ENCODE data around the gene SLC24A3.

Gene SLC24A3

GRCh38 chr20:19407736-19408135, 195.3 kb downstream of the SLC24A3 start:
- Histone ChIP-seq H3K36me3 (ENCODE audit: control insufficient read depth, insufficient read depth, low read length) (no peaks in the 10 kb centered on the region), H3K27me3 (replicated peaks; ENCODE audit: control insufficient read depth, insufficient read depth, low read length, poor library complexity, severe bottlenecking) (no peaks in the 10 kb centered on the region), H3K9me3 (ENCODE audit: control insufficient read depth, low read length) (no peaks in the 10 kb centered on the region), H3K27ac (ENCODE audit: insufficient read depth, low read length, poor library complexity, severe bottlenecking) (no peak overlapping the region), H3K4me1 (ENCODE audit: control insufficient read depth, insufficient read depth, low read length, poor library complexity, severe bottlenecking) (no peaks in the 10 kb centered on the region), H3K4me3 (ENCODE audit: insufficient read depth, low read depth, low read length, poor library complexity, severe bottlenecking) (no peak overlapping the region)
- no peak for DNase-seq

- Histone ChIP-seq H3K27ac (ENCODE audit: insufficient read depth, low read length, poor library complexity, severe bottlenecking) (no peak overlapping the region), H3K27me3 (replicated peaks; ENCODE audit: control insufficient read depth, insufficient read depth, low read length, poor library complexity, severe bottlenecking) (no peaks in the 10 kb centered on the region), H3K4me1 (ENCODE audit: control insufficient read depth, insufficient read depth, low read length, poor library complexity, severe bottlenecking) (no peaks in the 10 kb centered on the region), H3K4me3 (ENCODE audit: insufficient read depth, low read depth, low read length, poor library complexity, severe bottlenecking) (no peak overlapping the region), H3K9me3 (ENCODE audit: control insufficient read depth, low read length) (no peaks in the 10 kb centered on the region), H3K36me3 (ENCODE audit: control insufficient read depth, insufficient read depth, low read length) (no peaks in the 10 kb centered on the region)
- DNase-seq = no peak
Observed at GRCh38 chr20:19408971-19409370, 196.5 kb downstream of the SLC24A3 start.

DNA sequence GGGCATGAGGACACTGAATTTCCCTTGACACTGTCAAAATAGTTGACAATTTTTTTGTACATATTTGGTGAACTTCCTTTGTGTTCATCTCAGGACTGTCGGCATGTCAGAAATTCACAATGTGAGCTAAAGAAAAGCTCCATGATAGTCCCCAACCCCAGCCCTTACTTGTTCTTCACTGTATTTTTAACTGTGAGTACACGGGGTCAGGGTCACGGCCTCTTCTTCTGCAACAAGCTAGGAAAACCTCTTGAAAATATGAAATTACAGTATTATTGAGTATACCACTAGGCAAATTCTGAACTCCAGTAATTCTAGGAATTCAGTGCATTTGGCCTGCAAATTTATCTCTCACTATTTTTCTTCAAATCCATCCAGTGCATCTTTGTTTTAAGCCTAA, 199.4 kb downstream of the SLC24A3 start:
- Histone ChIP-seq H3K27ac (ENCODE audit: insufficient read depth, low read length, poor library complexity, severe bottlenecking) (no peak overlapping the region), H3K4me3 (ENCODE audit: insufficient read depth, low read depth, low read length, poor library complexity, severe bottlenecking) (no peak overlapping the region), H3K27me3 (replicated peaks; ENCODE audit: control insufficient read depth, insufficient read depth, low read length, poor library complexity, severe bottlenecking) (no peaks in the 10 kb centered on the region), H3K4me1 (ENCODE audit: control insufficient read depth, insufficient read depth, low read length, poor library complexity, severe bottlenecking) (no peaks in the 10 kb centered on the region), H3K36me3 (ENCODE audit: control insufficient read depth, insufficient read depth, low read length) (no peaks in the 10 kb centered on the region), H3K9me3 (ENCODE audit: control insufficient read depth, low read length) (no peaks in the 10 kb centered on the region)
- DNase-seq = no peak

GRCh38 chr20:19412254-19412653, 199.8 kb downstream of the SLC24A3 start:
- no peak for DNase-seq

DNA sequence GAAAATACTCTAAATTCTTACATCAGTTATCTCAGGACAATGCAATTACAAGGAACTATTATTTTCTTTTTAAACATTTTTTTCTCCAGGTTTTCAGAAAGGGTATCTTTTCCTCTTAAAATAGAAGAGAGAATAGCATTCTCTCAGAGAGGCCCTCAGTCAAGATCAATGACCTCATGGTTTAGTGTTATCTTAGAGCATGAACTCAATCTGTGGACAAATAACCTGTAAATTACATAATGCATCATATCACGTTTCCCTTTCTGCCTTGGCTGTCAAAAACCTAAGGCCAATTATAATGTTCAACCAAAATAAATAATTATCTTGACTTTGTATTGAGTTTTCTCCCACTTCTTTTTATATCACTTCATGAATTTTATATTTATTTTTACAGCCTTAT, 202.2 kb downstream of the SLC24A3 start:
- no peak for DNase-seq
- no peak overlapping the region for H3K4me3 ChIP-seq (ENCODE audit: insufficient read depth, low read depth, low read length, poor library complexity, severe bottlenecking)
- H3K4me1 ChIP-seq (ENCODE audit: control insufficient read depth, insufficient read depth, low read length, poor library complexity, severe bottlenecking) = no peaks in the 10 kb centered on the region
- no peak overlapping the region for H3K27ac ChIP-seq (ENCODE audit: insufficient read depth, low read length, poor library complexity, severe bottlenecking)
- H3K27me3 ChIP-seq (replicated peaks; ENCODE audit: control insufficient read depth, insufficient read depth, low read length, poor library complexity, severe bottlenecking) = no peaks in the 10 kb centered on the region
- H3K9me3 ChIP-seq (ENCODE audit: control insufficient read depth, low read length) = no peaks in the 10 kb centered on the region
- no peaks in the 10 kb centered on the region for H3K36me3 ChIP-seq (ENCODE audit: control insufficient read depth, insufficient read depth, low read length)

More at GRCh38 chr20:19412254-19412653, 199.8 kb downstream of the SLC24A3 start:
- no peaks in the 10 kb centered on the region for H3K27me3 ChIP-seq (replicated peaks; ENCODE audit: control insufficient read depth, insufficient read depth, low read length, poor library complexity, severe bottlenecking)
- H3K4me1 ChIP-seq (ENCODE audit: control insufficient read depth, insufficient read depth, low read length, poor library complexity, severe bottlenecking) = no peaks in the 10 kb centered on the region
- no peak overlapping the region for H3K27ac ChIP-seq (ENCODE audit: insufficient read depth, low read length, poor library complexity, severe bottlenecking)
- H3K36me3 ChIP-seq (ENCODE audit: control insufficient read depth, insufficient read depth, low read length) = no peaks in the 10 kb centered on the region
- H3K9me3 ChIP-seq (ENCODE audit: control insufficient read depth, low read length) = no peaks in the 10 kb centered on the region
- H3K4me3 ChIP-seq (ENCODE audit: insufficient read depth, low read depth, low read length, poor library complexity, severe bottlenecking) = no peak overlapping the region

DNA sequence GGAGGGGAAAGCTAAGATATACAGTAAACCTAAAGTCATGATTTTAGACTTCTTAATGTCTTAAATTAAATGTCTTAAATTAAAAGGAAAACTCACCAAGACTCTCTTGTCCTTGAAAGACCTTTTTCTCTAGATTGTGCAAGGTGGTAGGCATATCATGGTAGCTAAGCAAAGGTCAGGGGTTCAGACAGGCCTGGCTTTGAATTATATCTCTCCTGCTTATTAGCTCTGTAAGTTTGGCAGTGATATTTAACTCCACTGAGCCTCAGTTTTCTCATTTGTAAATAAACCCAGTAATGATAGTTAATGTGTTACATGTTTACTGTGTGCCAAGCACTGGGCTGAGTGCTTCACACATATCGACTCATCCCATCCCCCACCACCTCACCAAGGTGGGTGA, 203.3 kb downstream of the SLC24A3 start:
- H3K4me3 ChIP-seq (ENCODE audit: insufficient read depth, low read depth, low read length, poor library complexity, severe bottlenecking) = no peak overlapping the region
- no peak overlapping the region for H3K27ac ChIP-seq (ENCODE audit: insufficient read depth, low read length, poor library complexity, severe bottlenecking)
- H3K4me1 ChIP-seq (ENCODE audit: control insufficient read depth, insufficient read depth, low read length, poor library complexity, severe bottlenecking) = no peaks in the 10 kb centered on the region
- H3K27me3 ChIP-seq (replicated peaks; ENCODE audit: control insufficient read depth, insufficient read depth, low read length, poor library complexity, severe bottlenecking) = no peaks in the 10 kb centered on the region
- H3K36me3 ChIP-seq (ENCODE audit: control insufficient read depth, insufficient read depth, low read length) = no peaks in the 10 kb centered on the region
- H3K9me3 ChIP-seq (ENCODE audit: control insufficient read depth, low read length) = no peaks in the 10 kb centered on the region
- no peak for DNase-seq

DNA sequence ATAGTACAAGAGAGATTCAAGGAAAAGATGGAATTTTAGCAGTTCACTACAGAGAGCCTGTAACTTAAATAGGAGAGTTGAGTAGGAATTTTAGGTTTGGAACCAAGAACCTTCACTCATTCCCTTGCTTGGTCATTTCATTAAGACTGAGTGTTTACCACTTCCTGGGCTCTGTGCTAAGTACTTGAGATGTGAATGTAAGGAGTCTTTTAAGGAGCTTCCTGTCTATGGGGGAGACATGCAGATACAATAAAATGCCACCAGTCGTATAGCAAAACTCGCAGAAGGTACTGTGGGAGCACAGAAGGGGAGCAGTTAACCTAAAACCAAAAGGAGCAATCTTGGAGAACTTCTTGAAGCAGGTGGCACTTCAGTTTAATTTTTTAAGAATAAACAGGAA, 204.2 kb downstream of the SLC24A3 start:
- Histone ChIP-seq H3K27ac (ENCODE audit: insufficient read depth, low read length, poor library complexity, severe bottlenecking) (no peak overlapping the region), H3K4me1 (ENCODE audit: control insufficient read depth, insufficient read depth, low read length, poor library complexity, severe bottlenecking) (no peaks in the 10 kb centered on the region), H3K27me3 (replicated peaks; ENCODE audit: control insufficient read depth, insufficient read depth, low read length, poor library complexity, severe bottlenecking) (no peaks in the 10 kb centered on the region), H3K4me3 (ENCODE audit: insufficient read depth, low read depth, low read length, poor library complexity, severe bottlenecking) (no peak overlapping the region), H3K36me3 (ENCODE audit: control insufficient read depth, insufficient read depth, low read length) (no peaks in the 10 kb centered on the region), H3K9me3 (ENCODE audit: control insufficient read depth, low read length) (no peaks in the 10 kb centered on the region)
- no peak for DNase-seq

DNA sequence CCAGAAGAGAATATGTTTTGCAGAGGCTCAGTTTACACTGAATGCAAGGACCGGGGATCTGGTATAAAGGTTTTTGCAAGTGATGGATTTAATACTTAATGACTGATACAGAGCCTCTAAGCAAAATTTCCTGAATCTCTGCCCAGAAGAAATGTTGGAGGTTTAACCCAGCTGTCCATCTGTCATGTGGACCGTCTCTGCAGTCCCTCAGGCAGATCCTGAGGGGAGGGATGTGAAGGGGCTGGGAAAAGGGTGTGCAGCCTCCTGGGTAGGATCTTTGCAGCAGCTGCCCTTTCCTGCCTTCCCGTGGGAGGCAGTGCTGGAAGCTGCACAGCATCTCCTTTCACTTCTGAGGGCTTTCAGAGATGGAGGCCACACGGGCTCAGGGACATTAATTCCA, 207.0 kb downstream of the SLC24A3 start:
- no peaks in the 10 kb centered on the region for H3K36me3 ChIP-seq (ENCODE audit: control insufficient read depth, insufficient read depth, low read length)
- no peak overlapping the region for H3K4me3 ChIP-seq (ENCODE audit: insufficient read depth, low read depth, low read length, poor library complexity, severe bottlenecking)
- no peaks in the 10 kb centered on the region for H3K27me3 ChIP-seq (replicated peaks; ENCODE audit: control insufficient read depth, insufficient read depth, low read length, poor library complexity, severe bottlenecking)

DNA sequence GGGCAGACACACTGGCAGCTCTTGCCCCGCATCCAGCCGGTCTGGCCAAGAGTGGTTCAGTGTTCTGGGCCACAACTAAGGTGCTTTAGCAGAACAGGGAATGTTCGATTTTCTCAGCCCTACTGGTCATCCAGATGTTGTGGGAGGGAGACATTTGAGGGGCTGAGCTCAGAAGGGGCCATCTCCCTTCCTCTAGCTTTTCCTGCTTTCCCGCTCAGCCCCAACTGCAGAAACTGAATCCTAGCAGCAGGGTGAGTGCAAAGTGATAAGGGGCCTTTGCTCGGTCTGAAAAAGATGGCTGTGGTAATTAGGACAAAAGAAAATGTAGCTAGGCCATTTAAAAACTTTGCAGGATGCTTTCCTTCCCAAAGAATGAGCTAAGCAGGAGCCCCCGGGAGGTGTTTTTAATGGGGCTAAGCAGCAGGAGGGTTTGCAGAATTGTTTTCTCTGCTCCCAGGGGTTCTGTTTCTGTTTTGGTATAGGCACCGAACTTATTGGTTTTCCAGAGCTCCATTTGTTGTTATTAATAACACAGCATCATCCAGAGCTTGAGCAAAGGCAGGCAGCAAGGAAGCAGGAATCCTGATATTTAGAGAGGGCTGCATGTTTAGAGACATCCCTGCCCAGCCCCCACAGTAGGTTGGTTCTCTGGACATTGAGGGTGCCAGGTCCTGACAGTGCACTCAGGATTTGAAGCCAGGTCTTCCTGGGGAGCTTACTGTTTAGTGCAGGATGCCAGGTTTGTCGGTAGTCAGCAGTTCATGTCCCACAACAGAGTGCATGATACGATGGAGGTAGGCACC, 210.9 kb downstream of the SLC24A3 start:
- Histone ChIP-seq H3K9me3 (ENCODE audit: control insufficient read depth, low read length) (no peaks in the 10 kb centered on the region), H3K4me3 (ENCODE audit: insufficient read depth, low read depth, low read length, poor library complexity, severe bottlenecking) (no peak overlapping the region), H3K4me1 (ENCODE audit: control insufficient read depth, insufficient read depth, low read length, poor library complexity, severe bottlenecking) (no peaks in the 10 kb centered on the region), H3K27me3 (replicated peaks; ENCODE audit: control insufficient read depth, insufficient read depth, low read length, poor library complexity, severe bottlenecking) (no peaks in the 10 kb centered on the region), H3K36me3 (ENCODE audit: control insufficient read depth, insufficient read depth, low read length) (no peaks in the 10 kb centered on the region), H3K27ac (ENCODE audit: insufficient read depth, low read length, poor library complexity, severe bottlenecking) (no peak overlapping the region)
- no peak for DNase-seq

More for the DNA sequence above, 207.0 kb downstream of the SLC24A3 start:
- no peak overlapping the region for H3K27ac ChIP-seq (ENCODE audit: insufficient read depth, low read length, poor library complexity, severe bottlenecking)
- no peak for DNase-seq
- H3K9me3 ChIP-seq (ENCODE audit: control insufficient read depth, low read length) = no peaks in the 10 kb centered on the region
- no peaks in the 10 kb centered on the region for H3K4me1 ChIP-seq (ENCODE audit: control insufficient read depth, insufficient read depth, low read length, poor library complexity, severe bottlenecking)

DNA sequence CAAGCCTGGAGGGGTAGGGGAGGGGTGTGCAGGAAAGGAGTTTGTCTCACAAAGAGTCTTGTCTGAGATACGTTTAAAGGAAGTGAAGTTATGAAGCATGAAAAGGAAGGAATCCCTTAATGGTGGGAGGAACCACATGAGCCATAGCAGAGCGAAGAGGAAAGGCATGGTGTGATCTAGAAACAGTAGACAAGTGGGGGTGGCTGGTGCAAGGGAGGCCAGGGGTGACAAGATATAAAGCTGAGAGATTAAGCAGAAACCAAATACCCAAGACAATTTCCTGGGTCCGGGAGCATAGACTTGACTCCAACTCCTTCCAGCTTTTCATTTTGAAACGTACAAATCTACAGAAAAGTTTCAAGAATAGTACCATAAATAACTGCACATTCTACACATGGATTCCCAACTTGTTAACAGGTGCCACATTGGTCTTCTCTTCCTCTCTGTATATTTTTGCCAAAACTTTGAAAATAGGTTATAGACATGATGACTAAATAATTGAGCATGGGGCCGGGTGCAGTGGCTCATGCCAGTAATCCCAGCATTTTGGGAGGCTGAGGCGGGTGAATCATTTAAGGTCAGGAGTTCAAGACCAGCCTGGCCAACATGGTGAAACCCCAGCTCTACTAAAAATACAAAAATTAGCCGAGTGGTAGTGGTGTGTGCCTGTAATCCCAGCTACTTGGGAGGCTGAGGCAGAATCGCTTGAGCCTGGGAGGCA, 211.6 kb downstream of the SLC24A3 start:
- Histone ChIP-seq H3K4me1 (ENCODE audit: control insufficient read depth, insufficient read depth, low read length, poor library complexity, severe bottlenecking) (no peaks in the 10 kb centered on the region), H3K9me3 (ENCODE audit: control insufficient read depth, low read length) (no peaks in the 10 kb centered on the region), H3K36me3 (ENCODE audit: control insufficient read depth, insufficient read depth, low read length) (no peaks in the 10 kb centered on the region), H3K4me3 (ENCODE audit: insufficient read depth, low read depth, low read length, poor library complexity, severe bottlenecking) (no peak overlapping the region), H3K27ac (ENCODE audit: insufficient read depth, low read length, poor library complexity, severe bottlenecking) (no peak overlapping the region), H3K27me3 (replicated peaks; ENCODE audit: control insufficient read depth, insufficient read depth, low read length, poor library complexity, severe bottlenecking) (no peaks in the 10 kb centered on the region)
- DNase-seq = no peak
